Suppressor macrophage (primary cell): ENCODE results near the gene PARD3B.

Experiments used
- DNase-seq, 4 experiments: peaks; one replicate each; pipeline ENCODE4 v3.0.0-alpha.2; 2020 to 2022

The PARD3B gene

DNA sequence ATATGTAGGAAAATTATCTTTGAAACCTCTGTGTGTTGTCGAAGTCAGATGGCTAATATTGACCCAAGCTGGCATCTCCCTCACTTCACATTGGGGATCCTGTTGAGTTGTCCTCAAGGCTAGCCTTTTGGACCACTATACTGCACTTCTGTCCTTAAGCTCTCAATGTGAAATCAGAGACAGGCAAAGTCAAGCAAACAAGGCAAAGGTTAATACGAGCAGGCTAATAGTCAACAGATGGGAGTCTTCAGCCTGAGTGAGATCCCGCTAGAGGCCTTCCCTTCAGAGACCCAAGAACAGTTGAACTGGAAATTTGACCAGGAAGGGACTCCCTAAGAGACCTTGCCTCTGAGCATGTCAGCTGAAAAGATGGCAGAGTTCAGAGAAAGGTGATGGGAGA lies 475.4 kb downstream of the PARD3B start:
- no peak for DNase-seq

DNA sequence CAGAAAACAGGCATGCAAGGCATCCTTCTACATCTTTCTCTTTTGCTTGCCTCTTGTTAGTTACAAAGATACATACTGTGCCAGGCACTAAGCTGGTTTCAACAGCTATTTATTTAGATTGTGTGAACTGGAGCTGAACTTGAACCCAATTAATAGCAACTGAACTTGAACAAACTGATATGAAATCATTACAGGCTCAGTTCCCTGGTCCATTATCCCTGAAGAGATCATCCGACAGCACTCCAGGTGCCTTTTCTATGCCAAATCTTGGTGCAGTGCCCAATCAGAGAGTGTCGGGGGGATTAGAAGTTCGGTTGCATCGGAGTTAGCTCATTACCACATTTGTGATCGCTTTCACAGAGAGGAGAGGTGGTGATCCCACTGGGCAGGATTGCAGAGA lies 477.6 kb downstream of the PARD3B start:
- no peak for DNase-seq

DNA sequence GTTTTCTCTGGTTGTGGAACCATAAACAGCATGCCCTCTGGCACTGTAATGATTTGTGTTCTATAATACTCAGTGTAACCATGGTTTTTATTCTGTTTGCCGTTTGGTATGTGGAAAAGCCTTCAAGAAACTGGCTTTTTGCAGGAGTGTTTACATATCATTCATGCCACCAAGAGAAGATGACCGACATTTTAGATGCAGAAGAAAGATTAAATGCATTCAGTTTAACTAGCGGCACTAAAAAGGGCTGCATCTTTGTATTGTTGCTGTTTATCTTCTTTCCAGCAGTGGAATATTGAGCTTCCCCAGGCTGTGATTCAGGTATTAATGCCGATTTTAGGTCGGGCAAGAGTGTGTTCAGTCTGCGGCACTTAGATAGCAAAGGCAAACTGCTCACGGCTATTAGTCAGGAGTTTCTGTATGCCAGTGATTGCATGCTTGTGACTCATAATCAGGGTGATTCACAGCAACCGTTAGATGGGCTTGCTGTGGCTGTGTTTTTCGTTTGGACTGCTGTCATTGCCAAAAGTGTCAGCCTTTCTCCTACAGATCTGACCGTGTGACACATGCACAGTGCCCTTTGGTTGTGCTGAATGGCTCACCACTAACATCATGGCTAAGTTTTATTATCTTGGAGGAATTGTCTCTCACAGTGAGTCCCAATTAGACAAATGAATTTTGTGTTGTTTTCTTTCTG lies 479.7 kb downstream of the PARD3B start:
- DNase-seq: peak; percentile 2 to 32 (median 6)

DNA sequence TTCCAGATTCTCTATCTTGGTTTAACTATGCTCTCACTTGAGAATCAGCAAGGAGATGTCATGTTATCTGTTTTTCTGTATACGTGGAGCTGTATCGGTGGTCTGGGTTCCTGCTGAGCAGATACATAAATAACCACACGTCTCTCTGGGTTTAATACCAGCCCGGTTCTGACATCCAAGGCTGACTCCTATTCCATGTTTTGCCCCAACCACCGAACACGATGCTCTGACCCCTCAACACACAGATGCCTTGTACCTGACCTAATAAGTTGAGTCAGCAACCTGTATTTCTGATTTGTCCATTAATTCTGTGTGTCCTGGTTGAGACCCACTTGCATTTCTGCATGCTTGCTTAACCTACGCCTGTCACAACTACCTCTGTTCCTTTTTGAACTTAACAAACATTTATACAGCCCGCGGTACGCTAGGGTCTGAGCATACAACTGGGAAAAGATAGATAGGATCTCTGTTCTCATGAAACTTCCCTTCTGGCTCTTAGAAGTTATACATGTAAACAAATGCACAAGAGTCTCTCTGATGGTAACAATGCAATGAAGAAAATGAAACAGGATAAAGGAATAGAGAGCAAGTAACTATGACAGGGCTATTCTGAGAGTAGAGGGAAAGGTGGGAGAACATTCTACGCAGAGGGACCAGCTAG lies 480.4 kb downstream of the PARD3B start:
- DNase-seq: no peak

DNA sequence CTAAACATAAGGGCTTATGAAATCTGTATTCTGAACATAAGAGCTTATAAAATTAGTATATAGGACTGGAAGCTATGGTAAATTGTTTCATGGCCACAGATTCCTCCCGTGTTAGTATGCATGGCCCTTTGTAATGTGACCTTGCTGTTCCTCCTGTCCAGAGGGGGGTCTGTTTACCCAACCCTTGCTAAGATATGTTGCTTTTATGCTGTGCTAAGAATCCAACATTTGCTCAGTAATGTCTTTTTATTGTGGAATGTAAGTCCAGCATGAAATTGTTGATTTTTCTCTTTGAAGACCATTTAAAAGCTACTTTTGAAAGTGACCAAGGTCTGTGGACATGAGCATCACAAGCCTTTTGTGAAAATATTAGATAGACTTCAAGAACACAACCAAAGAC lies 485.4 kb downstream of the PARD3B start:
- no peak for DNase-seq

DNA sequence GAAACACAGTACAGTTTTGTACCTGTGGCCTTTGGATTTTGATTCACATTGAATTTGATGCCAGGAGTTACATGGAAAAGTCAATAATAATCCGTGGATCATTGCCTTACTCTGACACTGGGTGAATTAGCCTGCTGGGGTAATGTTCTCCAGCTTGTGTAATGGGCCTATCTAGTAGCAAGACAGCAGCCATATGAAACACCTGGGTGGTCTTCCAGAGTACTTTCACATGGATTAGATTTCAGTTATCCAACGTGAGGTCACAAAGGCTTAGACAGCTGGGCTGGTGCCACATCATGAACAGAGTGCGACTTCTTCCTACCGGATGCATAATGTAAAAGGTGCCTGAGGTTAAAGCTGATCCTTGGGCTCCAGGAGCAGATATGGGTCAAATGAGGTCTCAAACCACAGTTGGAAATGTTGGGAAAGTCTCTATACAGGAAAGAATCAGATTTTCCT lies 486.8 kb downstream of the PARD3B start:
- DNase-seq: no peak

DNA sequence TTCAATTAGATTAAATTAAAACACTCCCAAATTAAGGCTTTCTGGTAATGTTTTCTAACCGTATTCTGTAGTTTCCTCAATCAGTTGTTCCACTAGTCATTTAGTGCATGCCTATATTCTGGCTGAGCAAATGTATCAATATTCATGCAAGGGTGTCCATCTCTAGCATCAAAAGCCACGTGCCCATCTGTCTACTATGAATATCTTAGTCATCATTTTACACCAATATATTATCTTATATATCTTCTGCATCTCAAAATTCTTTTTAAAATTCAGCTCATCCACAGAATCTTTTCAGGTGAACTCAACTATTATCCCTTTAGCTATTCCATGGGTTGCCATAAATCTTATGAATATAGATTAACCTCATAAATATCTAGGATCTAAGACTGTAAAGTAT lies 488.2 kb downstream of the PARD3B start:
- no peak for DNase-seq

DNA sequence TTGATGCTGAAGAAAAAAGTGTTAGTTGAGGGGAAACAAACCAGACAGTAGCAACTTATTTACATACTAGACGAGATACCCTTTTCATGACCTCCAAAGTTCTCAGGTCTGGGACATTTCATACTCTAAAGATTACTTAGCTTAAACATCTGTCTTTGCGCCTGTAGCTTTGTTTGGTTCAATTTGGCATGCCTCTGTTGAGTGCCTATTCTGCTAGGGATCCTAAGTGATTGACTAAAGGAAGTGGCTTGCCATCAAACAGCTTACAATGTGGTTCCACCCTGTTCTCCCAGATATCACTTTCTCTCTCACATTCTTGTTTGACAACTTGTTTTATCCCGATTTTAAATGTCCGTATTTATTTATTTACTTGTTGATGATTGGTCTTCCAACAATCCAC lies 488.8 kb downstream of the PARD3B start:
- DNase-seq: no peak

DNA sequence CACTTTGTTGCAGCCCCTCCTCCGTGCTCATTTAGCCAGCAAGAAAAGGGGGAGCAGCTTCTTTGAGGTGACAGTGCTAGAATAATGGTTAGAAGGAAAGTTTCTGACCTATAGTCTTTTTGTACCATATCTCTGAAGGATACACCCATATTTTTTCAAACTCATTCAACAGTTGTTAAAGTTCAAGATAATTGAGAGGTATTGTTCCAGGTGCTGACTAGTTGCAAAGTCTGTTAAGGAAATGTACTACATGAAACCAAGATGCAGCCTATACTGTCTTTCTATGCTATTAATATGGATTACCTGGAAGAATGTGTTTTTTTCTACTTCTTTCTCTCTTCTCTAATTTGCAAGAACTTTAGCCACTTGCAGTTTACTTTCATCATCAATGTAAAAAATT lies 495.0 kb downstream of the PARD3B start:
- no peak for DNase-seq

DNA sequence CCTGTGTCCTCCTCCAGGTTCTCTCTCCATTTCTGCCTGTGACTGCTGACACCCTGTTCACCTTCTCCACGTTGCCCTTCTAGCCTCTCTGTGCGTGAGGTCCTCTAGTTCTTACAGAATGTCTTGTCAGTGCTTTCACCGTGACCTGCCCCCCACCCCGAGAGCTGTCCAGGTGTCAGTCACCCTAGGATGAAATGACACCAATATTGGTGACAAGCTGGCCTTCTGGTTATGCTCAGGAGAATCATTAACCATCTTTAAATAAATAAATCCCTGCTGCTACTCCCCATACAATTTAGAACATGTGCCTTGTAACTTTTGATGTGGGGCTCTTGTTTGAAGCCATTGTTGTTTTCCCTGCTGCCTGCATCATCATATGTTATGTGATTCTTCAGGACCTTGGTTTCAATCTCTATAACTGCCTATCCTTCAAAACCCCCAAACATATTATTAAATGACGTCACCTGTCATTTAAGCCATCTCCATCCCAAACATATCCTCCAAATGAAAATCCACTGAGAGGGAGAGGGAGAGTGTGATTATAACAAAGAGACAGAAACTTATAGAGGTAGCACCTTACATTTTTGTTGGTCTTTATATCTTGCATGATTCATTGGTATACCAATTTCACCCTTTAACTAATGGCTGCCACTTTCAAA lies 496.3 kb downstream of the PARD3B start:
- DNase-seq: no peak

DNA sequence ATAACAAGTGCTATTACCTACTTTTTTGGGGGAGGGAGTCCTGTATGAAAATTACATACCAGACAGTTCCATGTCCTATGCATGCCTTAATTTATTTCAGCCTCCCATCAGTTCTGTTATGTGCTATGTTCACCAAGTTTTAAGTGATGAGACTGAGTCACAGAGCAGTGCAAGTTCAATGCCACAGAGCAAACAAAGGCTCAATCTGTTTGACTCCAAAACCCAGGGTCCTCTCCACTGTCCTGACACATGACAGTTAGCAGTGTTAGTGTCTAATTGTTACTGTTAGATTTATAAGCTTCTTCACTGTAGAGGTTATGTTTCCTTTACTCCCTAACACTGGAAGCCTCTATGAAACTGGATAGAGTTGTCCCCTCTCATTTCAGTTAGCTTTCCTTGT lies 498.0 kb downstream of the PARD3B start:
- no peak for DNase-seq

DNA sequence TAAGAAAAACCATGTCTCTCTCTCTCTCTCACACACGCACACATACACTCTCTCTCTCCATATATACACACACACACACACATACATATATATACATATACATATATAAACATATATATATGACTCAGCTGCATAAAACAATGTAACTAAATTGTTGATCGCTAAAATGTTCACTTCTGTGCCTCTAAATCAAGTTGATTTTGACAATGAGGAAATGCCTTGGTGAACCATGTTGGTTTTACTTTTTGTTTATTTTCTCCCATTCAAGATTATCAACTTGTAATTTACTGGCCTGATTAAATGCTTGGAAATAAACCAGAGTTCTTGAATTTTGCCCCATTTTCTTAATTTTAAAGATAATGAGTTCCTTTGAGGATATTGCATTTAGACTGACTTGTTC lies 500.4 kb downstream of the PARD3B start:
- no peak for DNase-seq

DNA sequence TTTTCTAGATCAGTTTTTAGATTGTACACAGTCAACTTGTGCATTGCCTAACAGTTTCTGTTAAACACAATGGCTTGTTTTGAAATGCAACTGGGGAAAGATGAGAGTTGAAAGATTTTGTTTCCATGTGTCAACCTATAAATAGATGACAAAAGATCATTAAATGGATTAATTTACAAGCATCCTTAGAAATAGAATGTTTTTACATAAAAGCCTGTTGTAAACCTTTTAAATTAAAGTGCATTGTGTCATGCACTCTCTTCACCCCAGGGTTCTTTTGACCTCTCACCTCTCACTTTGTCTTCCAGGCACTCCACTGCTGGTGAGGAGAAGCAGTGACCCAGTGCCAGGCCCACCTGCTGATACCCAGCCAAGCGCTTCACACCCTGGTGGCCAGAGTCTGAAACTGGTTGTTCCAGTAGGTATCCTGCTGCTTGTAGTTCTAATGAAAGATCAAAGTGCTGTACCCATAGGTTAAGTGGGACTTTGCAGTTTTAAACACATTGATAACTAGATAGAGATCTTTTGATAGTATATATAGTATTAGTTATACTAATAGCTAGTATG lies 502.1 kb downstream of the PARD3B start:
- no peak for DNase-seq

DNA sequence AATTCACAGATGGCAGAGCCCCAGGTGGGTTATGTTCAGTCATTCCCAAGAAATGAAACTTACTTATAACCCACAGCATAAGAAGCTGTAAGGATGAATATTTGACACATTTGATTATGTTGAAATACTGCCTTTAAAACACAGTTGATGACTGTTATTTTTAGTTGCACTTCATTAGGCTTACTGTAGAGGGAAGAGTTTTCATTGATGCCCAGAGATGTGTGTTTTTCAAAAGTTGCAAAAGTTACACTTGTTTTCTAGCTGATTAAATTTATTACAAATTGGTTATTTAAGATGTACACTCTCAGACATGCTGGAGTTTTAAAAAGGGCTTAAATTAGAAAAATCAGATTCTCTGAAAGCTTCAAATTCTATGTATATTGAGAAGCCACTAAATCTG lies 506.1 kb downstream of the PARD3B start:
- no peak for DNase-seq

DNA sequence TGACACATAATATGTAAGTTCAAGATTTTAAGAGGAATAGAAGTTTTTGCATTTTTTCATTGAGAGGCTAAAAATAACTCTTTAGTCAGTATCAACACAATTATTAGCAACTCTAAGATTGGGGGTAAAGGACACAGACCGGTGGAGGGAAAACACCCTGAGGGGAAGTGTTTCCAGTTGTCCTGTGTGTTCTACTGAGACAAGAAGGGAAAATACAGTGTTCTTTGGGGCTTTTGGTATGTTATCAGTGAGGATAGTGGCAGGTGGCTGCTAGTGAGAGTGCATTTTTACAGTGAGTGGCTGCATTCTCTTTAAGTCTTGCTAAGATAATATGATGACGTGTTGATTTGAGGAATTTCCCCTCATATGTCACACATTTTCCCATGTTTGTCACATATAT lies 507.5 kb downstream of the PARD3B start:
- DNase-seq: no peak

DNA sequence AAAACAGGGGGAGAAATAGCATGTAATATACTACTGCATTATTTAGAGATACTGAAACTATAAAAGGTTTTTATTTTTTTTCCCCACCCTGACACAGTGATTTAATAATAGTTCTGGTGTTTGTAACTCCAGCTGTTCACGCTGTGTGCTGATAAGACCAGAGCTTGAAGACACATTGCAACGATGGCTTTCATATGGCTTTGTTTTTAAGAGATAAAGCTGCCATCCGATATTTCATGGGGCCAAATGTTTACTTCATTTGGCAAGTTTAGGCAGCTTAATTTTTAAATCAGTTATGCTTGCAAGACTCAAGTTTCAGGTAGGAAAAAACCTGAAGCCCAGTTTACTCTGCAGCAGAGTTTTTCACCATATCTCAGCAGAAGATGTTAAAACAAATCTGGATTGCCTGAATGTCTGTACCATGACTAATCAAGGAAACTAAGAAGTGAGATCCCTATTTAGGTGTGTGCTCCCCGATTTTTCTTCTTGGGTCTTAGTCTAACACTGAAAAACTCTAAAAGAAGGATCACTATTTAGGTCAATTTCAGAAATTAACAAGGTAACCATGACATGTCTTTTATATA lies 508.6 kb downstream of the PARD3B start:
- no peak for DNase-seq

DNA sequence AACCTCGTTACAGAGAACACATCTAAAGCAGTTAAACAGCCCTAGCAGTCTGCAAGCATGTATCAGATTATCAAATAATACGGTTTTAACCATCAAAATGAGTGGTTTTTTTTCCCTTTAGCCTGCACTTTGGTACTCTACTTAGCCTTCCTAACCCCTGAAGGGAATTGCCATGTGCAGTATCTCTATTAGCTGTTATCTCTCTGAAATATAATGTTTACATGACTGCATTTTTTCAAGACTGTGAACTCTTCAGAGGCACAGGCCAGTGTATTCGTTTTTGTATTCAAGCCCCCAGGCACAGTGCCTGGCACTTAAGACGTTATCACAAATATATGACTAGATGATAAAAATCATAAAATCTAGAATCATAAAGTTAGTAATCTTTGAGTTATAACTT lies 509.5 kb downstream of the PARD3B start:
- no peak for DNase-seq

DNA sequence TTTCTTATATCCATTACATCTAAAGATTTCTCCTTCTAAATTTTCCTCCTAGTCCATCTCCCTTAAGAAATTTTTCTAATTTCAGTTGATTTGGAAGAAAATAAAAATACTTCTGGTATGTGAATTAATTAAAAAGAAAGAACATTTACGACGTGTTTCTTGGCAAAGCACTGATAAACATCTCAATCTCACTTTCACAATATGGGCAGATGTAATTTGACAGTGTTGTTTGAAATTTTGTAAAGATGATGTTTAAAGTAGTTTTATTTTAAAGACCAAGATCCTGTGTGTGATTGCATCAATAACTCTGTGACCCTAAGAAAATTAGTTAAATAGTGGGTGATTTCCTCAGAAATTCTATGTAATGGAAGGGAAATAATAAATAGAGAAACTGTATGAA lies 510.0 kb downstream of the PARD3B start:
- DNase-seq: no peak

DNA sequence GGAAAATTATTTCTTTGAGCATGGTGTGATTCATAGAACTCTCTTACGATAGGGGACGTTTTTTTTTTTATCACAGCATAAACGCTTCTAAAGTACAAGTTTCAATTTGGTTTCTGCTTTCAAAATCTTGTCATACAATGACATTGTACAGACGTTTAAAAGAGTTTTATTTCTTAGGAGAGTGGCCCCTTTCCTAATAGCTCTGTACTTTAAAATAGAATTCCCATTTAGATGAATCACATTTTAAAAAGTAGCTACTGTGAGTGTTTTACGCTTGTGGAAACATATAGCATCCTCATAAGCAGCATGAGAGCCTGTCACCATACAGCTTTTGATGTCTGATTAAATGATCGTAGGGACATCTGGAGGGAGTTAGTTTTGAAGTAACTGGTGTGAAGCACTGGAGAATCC lies 510.9 kb downstream of the PARD3B start:
- no peak for DNase-seq

DNA sequence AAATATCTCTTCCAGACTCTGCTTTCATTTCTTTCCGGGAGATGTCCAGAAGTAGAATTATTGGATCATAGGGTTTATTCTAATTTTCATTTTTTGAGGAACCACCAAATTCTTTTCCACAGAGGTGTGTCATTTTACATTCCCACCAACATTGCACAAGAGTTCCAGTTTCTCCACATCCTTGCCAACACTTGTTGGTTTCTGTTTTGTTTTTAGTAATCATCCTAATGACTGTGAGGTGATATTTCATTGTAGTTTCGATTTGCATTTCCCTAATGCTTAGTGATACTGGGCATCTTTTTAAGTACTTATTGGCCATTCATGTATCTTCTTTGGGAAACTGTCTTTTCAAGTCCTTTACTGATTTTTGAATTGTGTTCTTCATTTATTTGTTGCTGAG lies 513.1 kb downstream of the PARD3B start:
- no peak for DNase-seq

DNA sequence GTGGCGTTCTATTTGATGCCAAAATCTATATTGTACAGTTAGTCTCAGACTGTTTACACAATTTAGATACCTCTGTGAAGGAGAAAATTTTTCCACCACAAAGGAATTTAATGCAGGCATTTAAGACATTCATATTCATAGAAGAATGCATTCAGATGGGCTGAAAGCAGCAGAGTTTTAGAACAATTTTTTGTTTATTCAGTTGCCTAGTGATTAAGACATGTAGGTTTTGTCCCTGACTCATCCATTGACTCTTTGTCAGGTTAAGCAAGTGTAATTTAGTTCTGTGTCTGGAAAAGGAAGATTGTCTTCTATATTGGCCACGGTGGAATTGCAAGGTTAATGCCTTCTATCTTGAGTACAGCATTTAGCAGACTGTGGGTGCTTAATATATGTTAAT lies 515.0 kb downstream of the PARD3B start:
- DNase-seq: no peak

DNA sequence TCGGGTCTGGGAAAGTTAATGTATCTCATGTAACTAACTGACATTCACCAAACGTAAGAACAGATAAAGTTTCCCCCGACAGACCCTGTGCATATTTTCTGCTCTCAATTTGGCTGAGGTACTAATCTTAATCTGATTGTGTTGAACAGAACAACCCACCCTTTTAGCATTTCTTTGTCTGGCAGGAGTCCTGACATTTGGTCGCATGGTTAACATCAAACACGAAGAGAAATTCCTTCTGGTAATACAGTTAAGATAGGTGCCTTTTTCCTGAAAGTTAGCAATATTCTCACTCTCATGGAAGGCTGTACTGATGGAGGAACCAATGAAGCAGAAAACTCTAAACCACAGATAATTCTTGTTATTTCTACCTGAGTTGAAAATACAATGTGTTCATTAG lies 520.8 kb downstream of the PARD3B start:
- no peak for DNase-seq

DNA sequence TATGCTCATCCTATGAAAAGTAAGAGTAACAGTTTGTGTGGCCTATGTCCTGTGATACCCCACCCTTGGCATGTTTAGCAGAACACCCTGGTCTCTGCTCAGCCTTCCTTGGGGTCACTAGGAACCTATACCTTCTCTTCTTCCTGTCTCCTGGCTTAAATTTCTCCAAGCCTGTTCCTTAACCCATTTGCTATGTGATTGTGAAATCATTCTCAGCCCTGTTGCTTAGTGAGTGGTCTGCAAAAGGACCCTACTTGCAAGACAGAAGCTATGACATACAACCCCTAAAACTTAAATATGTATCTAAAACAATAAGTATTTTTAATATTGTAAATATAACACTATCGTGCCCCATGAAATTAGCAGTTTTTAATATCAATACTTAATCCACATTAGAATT lies 524.7 kb downstream of the PARD3B start:
- no peak for DNase-seq
